Keratinocyte (primary cell): ENCODE results near the gene TSHZ1. TPM values are rescaled to one million over a fixed set of nuclear protein-coding genes. Genes with fewer than 3 reads are reported as not detected.
A peak's percentile ranks its signal among the peaks of the same experiment; 100 is the strongest.

Source experiments
- DNase-seq: peaks from one replicate; pipeline ENCODE4 v3.0.0-alpha.2; 2011; ENCODE audit warnings: low read depth, missing footprints, low spot score
- FAIRE-seq: peaks from 2 replicates; lab custom pipeline; 2011; peaks lifted over from hg19 to GRCh38; lab: Jason Lieb, UNC
- H2AFZ ChIP-seq: 2 replicates; pipeline ENCODE4 v1.6.0; 2012; ENCODE audit warnings: low read length, control low read depth, inconsistent platforms; ENCODE audit not compliant: control insufficient read depth
- H3K27ac ChIP-seq: 2 replicates; pipeline ENCODE4 v1.5.1; 2011; ENCODE audit warnings: low read length; ENCODE audit not compliant: control insufficient read depth, insufficient read depth
- H3K27me3 ChIP-seq: 3 replicates; pipeline ENCODE4 v1.6.0; 2011; ENCODE audit warnings: low read length; ENCODE audit not compliant: control insufficient read depth, insufficient read depth; ENCODE audit errors: extremely low read depth
- H3K36me3 ChIP-seq, 2 experiments: 2 replicates in 1 of 2; 3 replicates in 1 of 2; pipeline ENCODE4 v1.5.1; 2011; ENCODE audit warnings: low read length in 2 of 2, mild to moderate bottlenecking in 1 of 2; ENCODE audit not compliant: control insufficient read depth in 2 of 2, insufficient read depth in 2 of 2; ENCODE audit errors: extremely low read depth in 1 of 2
- H3K4me1 ChIP-seq: 3 replicates; pipeline ENCODE4 v1.5.1; 2011; ENCODE audit warnings: low read length; ENCODE audit not compliant: control insufficient read depth, insufficient read depth; ENCODE audit errors: extremely low read depth
- H3K4me2 ChIP-seq: 3 replicates; pipeline ENCODE4 v1.6.0; 2011; ENCODE audit warnings: low read depth, low read length; ENCODE audit not compliant: control insufficient read depth, insufficient read depth; ENCODE audit errors: extremely low read depth
- H3K4me3 ChIP-seq, 3 experiments: fragments of 200-600 bp in 1 of 3; sonication (generic) in 1 of 3; 2 replicates in 2 of 3; 3 replicates in 1 of 3; pipeline ENCODE4 v1.5.1; 2011 to 2016; ENCODE audit warnings: low read length in 3 of 3, mild to moderate bottlenecking in 3 of 3, control low read depth in 2 of 3, inconsistent platforms in 1 of 3, low read depth in 1 of 3, mixed read lengths in 1 of 3, mixed run types in 1 of 3, moderate library complexity in 1 of 3; ENCODE audit not compliant: control insufficient read depth in 2 of 3, insufficient read depth in 2 of 3; ENCODE audit errors: extremely low read depth in 1 of 3
- H3K79me2 ChIP-seq: 2 replicates; pipeline ENCODE4 v1.6.0; 2012; ENCODE audit warnings: low read length; ENCODE audit not compliant: control insufficient read depth, insufficient read depth
- H3K9ac ChIP-seq: 3 replicates; pipeline ENCODE4 v1.6.0; 2011; ENCODE audit warnings: low read length; ENCODE audit not compliant: control insufficient read depth, insufficient read depth; ENCODE audit errors: extremely low read depth
- H3K9me1 ChIP-seq: 3 replicates; pipeline ENCODE4 v1.6.0; 2011; ENCODE audit warnings: low read length; ENCODE audit not compliant: control insufficient read depth, insufficient read depth; ENCODE audit errors: extremely low read depth
- H3K9me3 ChIP-seq: 2 replicates; pipeline ENCODE4 v1.5.1; 2012; ENCODE audit warnings: low read depth, low read length; ENCODE audit not compliant: control insufficient read depth
- H4K20me1 ChIP-seq: 3 replicates; pipeline ENCODE4 v1.6.0; 2011; ENCODE audit warnings: low read length; ENCODE audit not compliant: control insufficient read depth, insufficient read depth; ENCODE audit errors: extremely low read depth
- CTCF ChIP-seq, 3 experiments: IDR thresholded peaks in 1 of 3; conservative IDR thresholded peaks in 1 of 3; optimal IDR thresholded peaks in 1 of 3; 2 replicates in 2 of 3; 3 replicates in 1 of 3; pipeline versions ENCODE3 to v1.5.1; 2011; ENCODE audit warnings: low read length in 3 of 3, mild to moderate bottlenecking in 3 of 3, moderate library complexity in 2 of 3, control low read depth in 1 of 3, inconsistent platforms in 1 of 3; ENCODE audit not compliant: insufficient read depth in 2 of 3; ENCODE audit errors: extremely low read depth in 1 of 3
- EZH2 ChIP-seq: IDR thresholded peaks from one replicate; pipeline ENCODE4 v1.6.1; 2012; ENCODE audit warnings: inconsistent platforms, mild to moderate bottlenecking, low read length, moderate library complexity
- dilution Hi-C: fragments of 300-500 bp; cut with MboI; formaldehyde crosslinking; loops from one replicate; pipeline ENCODE4 v1.7.0; 2020; ENCODE audit warnings: low sequenced_read_pairs; ENCODE audit not compliant: extremely low pct_ligation_motif_present
- polyA plus RNA-seq, 5 experiments: library from polyadenylated mRNA; depleted of rRNA in 3 of 5; stranded (reverse) in 3 of 5; stranded (forward) in 1 of 5; unstranded in 1 of 5; fragments of >200 nt; gene quantifications; 1 replicate in 1 of 5; 2 replicates in 3 of 5; 3 replicates in 1 of 5; pipeline versions ENCODE4 v1.2.1 to v1.2.3, GENCODE V29; 2011 to 2012; ENCODE audit warnings: missing spikeins in 2 of 5, low read depth in 1 of 5, low replicate concordance in 1 of 5

TSHZ1 gene
- polyA plus RNA-seq, 1 donor (not counting 4 experiments of a cell fraction or from before 2014, with no cell fraction given) = 2.2 TPM

GRCh38 chr18:75214766-75215510 is 4.3 kb downstream of the TSHZ1 start:
- DNase-seq = no peak
- Histone ChIP-seq H4K20me1 (no peaks in the 10 kb centered on the region), H3K27ac (no peak overlapping the region), H3K4me1 (peaks cover 10% of the 10 kb centered on the region), H2AFZ (peak overlapping the region; percentile 0), H3K36me3 (no peaks in the 10 kb centered on the region), H3K79me2 (peaks cover 11% of the 10 kb centered on the region), H3K9me3 (no peaks in the 10 kb centered on the region), H3K9ac (no peak overlapping the region), H3K4me3 (no peak overlapping the region), H3K27me3 (no peaks in the 10 kb centered on the region), H3K4me2 (no peak overlapping the region), H3K9me1 (no peaks in the 10 kb centered on the region)
- no peak for TF ChIP-seq CTCF (optimal IDR thresholded peaks at IDR 0.05 in 1 of 3, IDR thresholded peaks at IDR 0.05 in 1 of 3, conservative IDR thresholded peaks at IDR 0.05 in 1 of 3; ENCODE audit: extremely low read depth in 1 of 3, insufficient read depth in 2 of 3, low read length in 3 of 3)
- no peak for TF ChIP-seq EZH2
- peak; percentile 53 for FAIRE-seq
- dilution Hi-C loops = no loop called here

- dilution Hi-C loops = no loop called here
- no peak overlapping the region for H3K9ac ChIP-seq
- H4K20me1 ChIP-seq = no peaks in the 10 kb centered on the region
- H3K36me3 ChIP-seq = no peaks in the 10 kb centered on the region
- DNase-seq = no peak
- no peaks in the 10 kb centered on the region for H3K9me1 ChIP-seq
- H3K4me2 ChIP-seq = no peak overlapping the region
- TF ChIP-seq CTCF (optimal IDR thresholded peaks at IDR 0.05 in 1 of 3, IDR thresholded peaks at IDR 0.05 in 1 of 3, conservative IDR thresholded peaks at IDR 0.05 in 1 of 3; ENCODE audit: extremely low read depth in 1 of 3, insufficient read depth in 2 of 3, low read length in 3 of 3) = no peak
- no peak overlapping the region for H3K27ac ChIP-seq
- H3K27me3 ChIP-seq = no peaks in the 10 kb centered on the region
- no peak overlapping the region for H3K4me3 ChIP-seq
- H3K9me3 ChIP-seq = no peaks in the 10 kb centered on the region
- FAIRE-seq = peak; percentile 70
- H2AFZ ChIP-seq = peak overlapping the region; percentile 0
- peaks cover 9% of the 10 kb centered on the region for H3K4me1 ChIP-seq
- H3K79me2 ChIP-seq = peaks cover 11% of the 10 kb centered on the region
Measured at GRCh38 chr18:75215663-75216062, 5.1 kb downstream of the TSHZ1 start.
